Right lobe of liver (tissue), 6 donors: ENCODE data around the gene ABCC3. TPM values are rescaled to one million over a fixed set of nuclear protein-coding genes. Genes with fewer than 3 reads are reported as not detected.

ENCODE experiments used
- ATAC-seq, 4 donors: fragments of 200-7000 bp; cut with Tn5 transposase; one replicate each; pipeline ENCODE4 v1.9.1; 2020; ENCODE audit warnings: mild to moderate bottlenecking in 4 of 4, moderate library complexity in 4 of 4
- DNase-seq, 3 donors: peaks; one replicate each; pipeline ENCODE4 v3.0.0-alpha.2; 2020
- H3K27ac ChIP-seq, 3 donors: fragments of 200-600 bp; one replicate each; pipeline ENCODE4 v1.8.0; 2022
- H3K27me3 ChIP-seq, 2 donors: fragments of 200-600 bp; one replicate each; pipeline ENCODE4 v1.8.0; 2022
- H3K36me3 ChIP-seq, 4 donors: fragments of 200-600 bp; sonication (generic) in 1 of 4; one replicate each; pipeline versions ENCODE4 v1.5.1 to v1.8.0; 2017 to 2022; ENCODE audit warnings: control low read depth in 1 of 4
- H3K4me1 ChIP-seq, 4 donors: fragments of 200-600 bp; sonication (generic) in 1 of 4; one replicate each; pipeline versions ENCODE4 v1.5.1 to v1.8.0; 2017 to 2022; ENCODE audit warnings: control low read depth in 1 of 4
- H3K4me3 ChIP-seq, 3 donors: fragments of 200-600 bp; one replicate each; pipeline ENCODE4 v1.8.0; 2022
- H3K9me3 ChIP-seq, 4 donors: fragments of 200-600 bp; sonication (generic) in 1 of 4; one replicate each; pipeline versions ENCODE4 v1.5.1 to v1.8.0; 2017 to 2022; ENCODE audit warnings: control low read depth in 1 of 4
- CTCF ChIP-seq, 4 donors: fragments of 200-600 bp in 3 of 4; fragments of 450-650 bp in 1 of 4; IDR thresholded peaks; one replicate each; pipeline versions ENCODE4 v1.5.1 to v1.8.0; 2016 to 2022; ENCODE audit warnings: antibody characterized with exemption in 4 of 4, mild to moderate bottlenecking in 2 of 4
- POLR2A ChIP-seq: fragments of 450-650 bp; IDR thresholded peaks from one replicate; pipeline ENCODE4 v1.6.1; 2017; ENCODE audit warnings: antibody characterized with exemption, mild to moderate bottlenecking
- WGBS: methylation state at CpG from one replicate; pipeline ENCODE4 v1.1.6; 2018; ENCODE audit warnings: low coverage, low lambda C conversion rate; ENCODE audit not compliant: insufficient coverage; ENCODE audit errors: missing lambda C conversion rate; 5-methylcytosine and 5-hydroxymethylcytosine counted together
- intact Hi-C, 2 donors: fragments of 100-400 bp; cut with DNase I; formaldehyde crosslinking; loops; one replicate each; pipeline versions ENCODE4 v1.11.2 to v1.14.1; 2022
- total RNA-seq, 6 experiments: library from RNA; depleted of rRNA in 2 of 6; stranded (reverse); fragments of >200 nt in 2 of 6; fragmentation: NEBNext Ultra II Directional in 3 of 6; extraction: Animal tissue kit (Norgen Biotek cat#: 25700) in 3 of 6; gene quantifications; one replicate each; pipeline versions ENCODE4 v1.1.0 to v1.2.4, GENCODE V29; 2016 to 2023
- donor health status: DM: no; HTN: yes; CAD: no.
- donor health status: DM: no; HTN: no; CAD: no.
- donor health status: DM: no; HTN: no; CAD: no.
- donor health status: DM: no; HTN: yes; CAD: no.
- donor health status: DM: no; HTN: yes; CAD: no.

Gene ABCC3
- total RNA-seq, 6 experiments from 2014 or later, result 146 to 286 (median 178) TPM

GRCh38 chr17:50690887-50691549 is 56.3 kb downstream of the ABCC3 start:
- ATAC-seq, result peak in 1 of 4 donors; percentile 1
- Histone ChIP-seq H3K4me3 (no peak overlapping the region), H3K36me3 (peaks cover 0 to 14% (median 4%) of the 10 kb centered on the region in 4 donors), H3K4me1 (peaks cover 2 to 83% (median 47%) of the 10 kb centered on the region in 4 donors), H3K27me3 (no peaks in the 10 kb centered on the region), H3K27ac (peak overlapping the region; percentile 4 to 43 (median 35)), H3K9me3 (no peaks in the 10 kb centered on the region)
- TF ChIP-seq POLR2A (no peak), CTCF (IDR thresholded peaks at IDR 0.05) (no peak)
- 27% methylated on average over 8 of the region's 9 CpGs for WGBS
- intact Hi-C loops, result loop anchor here in 1 of 2 donors (5.0 kb wide), 1 partner anchor 139 kb away; no protein-coding TSS in a partner anchor
- no peak for DNase-seq

GRCh38 chr17:50691550-50692447 is 57.1 kb downstream of the ABCC3 start:
- intact Hi-C loops, result loop anchor here in 1 of 2 donors (5.0 kb wide), 1 partner anchor 139 kb away; no protein-coding TSS in a partner anchor
- Histone ChIP-seq H3K36me3 (peaks cover 0 to 22% (median 7%) of the 10 kb centered on the region in 4 donors), H3K9me3 (no peaks in the 10 kb centered on the region), H3K4me3 (no peak overlapping the region), H3K27me3 (no peaks in the 10 kb centered on the region), H3K27ac (peak overlapping the region; percentile 4 to 51 (median 35)), H3K4me1 (peaks cover 2 to 76% (median 43%) of the 10 kb centered on the region in 4 donors)
- peak in 2 of 3 donors; percentile 46 to 81 for DNase-seq
- WGBS, result 34% methylated on average over 5 of the region's 6 CpGs
- peak; percentile 30 to 59 (median 52) for ATAC-seq
- no peak for TF ChIP-seq CTCF (IDR thresholded peaks at IDR 0.05)
- peak; percentile 24 for TF ChIP-seq POLR2A

GRCh38 chr17:50692448-50693035 is 57.9 kb downstream of the ABCC3 start:
- ATAC-seq, result no peak
- Histone ChIP-seq H3K36me3 (peaks cover 0 to 27% (median 10%) of the 10 kb centered on the region in 4 donors), H3K27me3 (no peaks in the 10 kb centered on the region), H3K27ac (peak overlapping the region in 2 of 3 donors; percentile 35 to 51), H3K4me1 (peaks cover 2 to 69% (median 38%) of the 10 kb centered on the region in 4 donors), H3K9me3 (no peaks in the 10 kb centered on the region), H3K4me3 (no peak overlapping the region)
- DNase-seq, result peak in 1 of 3 donors; percentile 27
- intact Hi-C loops, result loop anchor here in 1 of 2 donors (5.0 kb wide), 1 partner anchor 140 kb away; no protein-coding TSS in a partner anchor
- no peak for TF ChIP-seq CTCF (IDR thresholded peaks at IDR 0.05)
- no peak for TF ChIP-seq POLR2A
- 55% methylated on average over 6 of the region's 6 CpGs for WGBS

- peaks cover 2 to 64% (median 37%) of the 10 kb centered on the region in 4 donors for H3K4me1 ChIP-seq
- no peaks in the 10 kb centered on the region for H3K9me3 ChIP-seq
- peaks cover 0 to 30% (median 13%) of the 10 kb centered on the region in 4 donors for H3K36me3 ChIP-seq
- DNase-seq (no peak), ATAC-seq (peak in 2 of 4 donors; percentile 26 to 44)
- H3K27me3 ChIP-seq, result no peaks in the 10 kb centered on the region
- 32% methylated on average over 4 of the region's 5 CpGs for WGBS
- peak overlapping the region in 2 of 3 donors; percentile 10 to 51 for H3K27ac ChIP-seq
- no peak overlapping the region for H3K4me3 ChIP-seq
- TF ChIP-seq CTCF (IDR thresholded peaks at IDR 0.05) (no peak), POLR2A (no peak)
- intact Hi-C loops, result loop anchor here in 1 of 2 donors (5.0 kb wide), 1 partner anchor 141 kb away; no protein-coding TSS in a partner anchor
These were observed 58.5 kb downstream of the ABCC3 start for GRCh38 chr17:50693036-50693682.
